Endothelial cell of umbilical vein (primary cell): ENCODE measurements around the gene KCNMB3.

ENCODE experiments used
- CTCF ChIP-seq, 2 donors: IDR thresholded peaks; 1 replicate in 1 of 2; 2 replicates in 1 of 2; pipeline ENCODE4 v1.5.1; 2011; ENCODE audit warnings: low read length in 2 of 2, mild to moderate bottlenecking in 2 of 2, moderate library complexity in 2 of 2, control low read depth in 1 of 2, inconsistent platforms in 1 of 2, low read depth in 1 of 2; ENCODE audit not compliant: insufficient read depth in 1 of 2; ENCODE audit errors: extremely low read depth in 1 of 2
- EZH2 ChIP-seq: IDR thresholded peaks from 2 replicates; pipeline ENCODE4 v1.6.1; 2012; ENCODE audit warnings: borderline replicate concordance, low read depth, mild to moderate bottlenecking, moderate library complexity, low read length, inconsistent platforms; ENCODE audit not compliant: severe bottlenecking
- FOS ChIP-seq: IDR thresholded peaks from 2 replicates; pipeline ENCODE4 v1.6.1; 2011; ENCODE audit warnings: mild to moderate bottlenecking, low read length, moderate library complexity, borderline replicate concordance; ENCODE audit not compliant: insufficient read depth
- GATA2 ChIP-seq: IDR thresholded peaks from 2 replicates; pipeline ENCODE4 v1.7.0; 2011; ENCODE audit warnings: low read depth, mild to moderate bottlenecking, moderate library complexity, mixed read lengths, low read length; ENCODE audit not compliant: insufficient read length, insufficient read depth
- JUN ChIP-seq: IDR thresholded peaks from 2 replicates; pipeline ENCODE4 v1.6.1; 2011; ENCODE audit warnings: borderline replicate concordance, low read depth; ENCODE audit not compliant: insufficient read length, insufficient read depth
- MAX ChIP-seq: IDR thresholded peaks from 2 replicates; pipeline ENCODE4 v1.6.1; 2011; ENCODE audit not compliant: insufficient read depth, insufficient read length
- MYC ChIP-seq: IDR thresholded peaks from one replicate; pipeline ENCODE4 v1.6.1; 2011; ENCODE audit warnings: mild to moderate bottlenecking, low read depth, low read length
- POLR2A ChIP-seq: IDR thresholded peaks from 2 replicates; pipeline ENCODE4 v1.6.1; 2012; ENCODE audit warnings: low read depth, mild to moderate bottlenecking, control low read depth, low read length
- POLR2AphosphoS5 ChIP-seq: IDR thresholded peaks from 2 replicates; pipeline ENCODE4 v1.6.1; 2012; ENCODE audit warnings: low read depth, mild to moderate bottlenecking, control low read depth, low read length, moderate library complexity; ENCODE audit not compliant: insufficient read depth

GRCh38 chr3:179276001-179276400 is 25.1 kb upstream of the KCNMB3 start:
- TF ChIP-seq CTCF (IDR thresholded peaks at IDR 0.05; ENCODE audit: extremely low read depth in 1 of 2, insufficient read depth in 1 of 2, low read depth in 1 of 2, low read length in 2 of 2) (no peak), POLR2AphosphoS5 (no peak), MAX (no peak), POLR2A (no peak), FOS (no peak), GATA2 (no peak), EZH2 (no peak), MYC (no peak), JUN (no peak)
